Kidney epithelial cell (primary cell): ENCODE results near the gene CDCA3. TPM values are rescaled to one million over a fixed set of nuclear protein-coding genes. Genes with fewer than 3 reads are reported as not detected.

Experiments
- total RNA-seq: library from RNA; depleted of rRNA; stranded (reverse); fragments of >200 nt; gene quantifications from 2 replicates; pipeline ENCODE4 v1.2.3, GENCODE V29; 2015

Gene CDCA3
- total RNA-seq, 1 donor from 2014 or later = 8.3 TPM

Other genes starting within 250 kb of the CDCA3 start
- gene CHD4, start 243.9 kb downstream of the CDCA3 start, total RNA-seq = 276 and 287 TPM in 2 replicates
- gene LPAR5, start 215.3 kb downstream of the CDCA3 start, total RNA-seq = 3.8 and 5.2 TPM in 2 replicates
- 0.75 and 0.89 TPM in 2 replicates for gene ACRBP, start 203.9 kb downstream of the CDCA3 start, total RNA-seq
- 31.8 and 34.1 TPM in 2 replicates for gene ING4, start 188.2 kb downstream of the CDCA3 start, total RNA-seq
- gene ZNF384, start 161.9 kb downstream of the CDCA3 start, total RNA-seq = 34.0 and 36.6 TPM in 2 replicates
- gene PIANP, start 150.5 kb downstream of the CDCA3 start, total RNA-seq = 0.07 and 0.13 TPM in 2 replicates
- 65.2 and 69.1 TPM in 2 replicates for gene COPS7A, start 127.2 kb downstream of the CDCA3 start, total RNA-seq
- gene MLF2, start 98.1 kb downstream of the CDCA3 start, total RNA-seq = 190 and 216 TPM in 2 replicates
- gene PTMS, start 84.9 kb downstream of the CDCA3 start, total RNA-seq = 169 and 193 TPM in 2 replicates
- not detected in 2 replicates for gene LAG3, start 78.8 kb downstream of the CDCA3 start, total RNA-seq
- gene CD4, start 61.8 kb downstream of the CDCA3 start, total RNA-seq = 0.08 TPM in 1 of 2 replicates, not detected in the other
- 0.21 and 0.75 TPM in 2 replicates for gene GPR162, start 29.5 kb downstream of the CDCA3 start, total RNA-seq
- gene P3H3, start 22.9 kb downstream of the CDCA3 start, total RNA-seq = 21.8 and 27.7 TPM in 2 replicates
- 0.34 and 0.38 TPM in 2 replicates for gene GNB3, start 10.4 kb downstream of the CDCA3 start, total RNA-seq
- gene USP5, start 864 bp upstream of the CDCA3 start, total RNA-seq = 70.1 and 77.2 TPM in 2 replicates
- gene TPI1, start 16.2 kb upstream of the CDCA3 start, total RNA-seq = 499 and 519 TPM in 2 replicates
- gene SPSB2, start 22.0 kb upstream of the CDCA3 start, total RNA-seq = 10.1 and 11.9 TPM in 2 replicates
- gene LRRC23, start 53.5 kb upstream of the CDCA3 start, total RNA-seq = 11.6 and 12.8 TPM in 2 replicates
- gene ENO2, start 63.3 kb upstream of the CDCA3 start, total RNA-seq = 27.0 and 33.7 TPM in 2 replicates
- 32.7 and 38.6 TPM in 2 replicates for gene ATN1, start 76.7 kb upstream of the CDCA3 start, total RNA-seq
- not detected in 2 replicates for gene RNU7-1, start 92.5 kb upstream of the CDCA3 start, total RNA-seq
- gene C12orf57, start 92.7 kb upstream of the CDCA3 start, total RNA-seq = 216 and 236 TPM in 2 replicates
- gene PTPN6, start 100.1 kb upstream of the CDCA3 start, total RNA-seq = 17.0 and 31.3 TPM in 2 replicates
- 360 and 474 TPM in 2 replicates for gene PHB2, start 119.4 kb upstream of the CDCA3 start, total RNA-seq
- gene EMG1, start 119.6 kb upstream of the CDCA3 start, total RNA-seq = 32.4 and 33.3 TPM in 2 replicates
- 11.8 and 12.5 TPM in 2 replicates for gene LPCAT3, start 167.2 kb upstream of the CDCA3 start, total RNA-seq
- gene C1S, start 209.4 kb upstream of the CDCA3 start, total RNA-seq = 2.8 and 4.0 TPM in 2 replicates
- 7.5 and 13.5 TPM in 2 replicates for gene C1R, start 241.2 kb upstream of the CDCA3 start, total RNA-seq